Suprapubic skin (tissue), 4 donors: ENCODE results near the gene PPIL4.

ENCODE experiments used
- CTCF ChIP-seq, 2 donors: fragments of 200-600 bp in 1 of 2; fragments of 450-650 bp in 1 of 2; sonication (generic) in 1 of 2; IDR thresholded peaks; one replicate each; pipeline ENCODE4 v1.5.1; 2016 to 2019; ENCODE audit warnings: antibody characterized with exemption in 2 of 2, mild to moderate bottlenecking in 1 of 2, moderate library complexity in 1 of 2
- EP300 ChIP-seq: sonication (generic); formaldehyde crosslinking; IDR thresholded peaks from one replicate; pipeline ENCODE4 v1.6.1; 2017; ENCODE audit warnings: antibody characterized with exemption
- POLR2A ChIP-seq, 2 donors: fragments of 450-650 bp; IDR thresholded peaks; one replicate each; pipeline ENCODE4 v1.6.1; 2017; ENCODE audit warnings: antibody characterized with exemption in 2 of 2, mild to moderate bottlenecking in 2 of 2, moderate library complexity in 2 of 2
- POLR2AphosphoS5 ChIP-seq, 3 donors: sonication (generic); formaldehyde crosslinking; IDR thresholded peaks; one replicate each; pipeline ENCODE4 v1.6.1; 2017; ENCODE audit warnings: antibody characterized with exemption in 3 of 3

GRCh38 chr6:149544646-149545257 is 1.1 kb downstream of the PPIL4 start:
- no peak for TF ChIP-seq CTCF (IDR thresholded peaks at IDR 0.05)
- TF ChIP-seq POLR2AphosphoS5 (IDR thresholded peaks at IDR 0.05), result no peak
- TF ChIP-seq POLR2A (IDR thresholded peaks at IDR 0.05), result no peak
- no peak for TF ChIP-seq EP300
